ENCODE results near the gene S100A14.

- TF ChIP-seq CTCF (IDR thresholded peaks at IDR 0.05) (no peak), POLR2AphosphoS5 (IDR thresholded peaks at IDR 0.05; ENCODE audit: low read depth, low read length) (no peak), GABPA (IDR thresholded peaks at IDR 0.05; ENCODE audit: low read depth) (no peak), MXI1 (IDR thresholded peaks at IDR 0.05; ENCODE audit: low read depth, low read length) (no peak), SMC3 (IDR thresholded peaks at IDR 0.05; ENCODE audit: low read depth, low read length) (no peak), IRF3 (IDR thresholded peaks at IDR 0.05; ENCODE audit: low read depth, low read length) (no peak), PBX3 (IDR thresholded peaks at IDR 0.05) (peak; percentile 62; the same call in 1 of the 2 replicates), EP300 (IDR thresholded peaks at IDR 0.05; ENCODE audit: borderline replicate concordance in 1 of 2, low read depth in 1 of 2, low read length in 1 of 2) (peak in 1 of 2 experiments; percentile 61; a peak in 1 of 4 replicates), RFX5 (IDR thresholded peaks at IDR 0.05; ENCODE audit: low read length) (no peak), EZH2phosphoT487 (IDR thresholded peaks at IDR 0.05; ENCODE audit: borderline replicate concordance, low read depth) (no peak), RAD21 (IDR thresholded peaks at IDR 0.05; ENCODE audit: low read length) (no peak), RCOR1 (IDR thresholded peaks at IDR 0.05; ENCODE audit: low read length) (no peak), JUND (IDR thresholded peaks at IDR 0.05) (peak; percentile 71)
Measured at GRCh38 chr1:153565529-153566374, 50.4 kb downstream of the S100A14 start, which contains the start of gene S100A2.

Measured in SK-N-SH (cell line).